CD4-positive, alpha-beta T cell treated with Interleukin-6 for 4 hours (primary cell): ENCODE results near the gene INSL3.
"Not testable (repeated sequence)": the region's sequence is repeated elsewhere in the genome, so short reads cannot be mapped to it uniquely, and the experiment has no call there.

ENCODE experiments used
- DNase-seq: peaks from one replicate; pipeline ENCODE4 v3.0.0-alpha.2; 2020; ENCODE audit warnings: mixed read lengths

Gene INSL3

DNA sequence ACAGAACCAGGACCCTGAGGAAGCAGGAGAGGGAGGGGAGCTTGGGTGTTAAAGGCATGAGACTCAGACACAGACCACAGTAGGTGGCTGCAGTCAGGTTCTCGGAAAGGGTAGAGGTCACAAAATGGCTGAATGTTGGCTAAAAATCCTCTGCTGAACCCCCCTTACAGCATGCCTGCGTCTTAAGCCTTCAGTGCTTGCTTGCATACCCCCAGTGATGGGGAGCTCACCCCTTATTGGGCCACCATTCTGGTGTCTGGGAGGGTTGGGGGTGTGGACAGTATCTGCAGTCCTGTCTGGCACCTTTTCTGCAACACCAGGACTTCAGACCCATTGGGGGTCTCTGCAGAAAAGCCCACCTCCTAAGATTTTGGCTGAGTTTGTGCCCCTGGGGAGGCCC, 40.5 kb downstream of the INSL3 start:
- no peak for DNase-seq

DNA sequence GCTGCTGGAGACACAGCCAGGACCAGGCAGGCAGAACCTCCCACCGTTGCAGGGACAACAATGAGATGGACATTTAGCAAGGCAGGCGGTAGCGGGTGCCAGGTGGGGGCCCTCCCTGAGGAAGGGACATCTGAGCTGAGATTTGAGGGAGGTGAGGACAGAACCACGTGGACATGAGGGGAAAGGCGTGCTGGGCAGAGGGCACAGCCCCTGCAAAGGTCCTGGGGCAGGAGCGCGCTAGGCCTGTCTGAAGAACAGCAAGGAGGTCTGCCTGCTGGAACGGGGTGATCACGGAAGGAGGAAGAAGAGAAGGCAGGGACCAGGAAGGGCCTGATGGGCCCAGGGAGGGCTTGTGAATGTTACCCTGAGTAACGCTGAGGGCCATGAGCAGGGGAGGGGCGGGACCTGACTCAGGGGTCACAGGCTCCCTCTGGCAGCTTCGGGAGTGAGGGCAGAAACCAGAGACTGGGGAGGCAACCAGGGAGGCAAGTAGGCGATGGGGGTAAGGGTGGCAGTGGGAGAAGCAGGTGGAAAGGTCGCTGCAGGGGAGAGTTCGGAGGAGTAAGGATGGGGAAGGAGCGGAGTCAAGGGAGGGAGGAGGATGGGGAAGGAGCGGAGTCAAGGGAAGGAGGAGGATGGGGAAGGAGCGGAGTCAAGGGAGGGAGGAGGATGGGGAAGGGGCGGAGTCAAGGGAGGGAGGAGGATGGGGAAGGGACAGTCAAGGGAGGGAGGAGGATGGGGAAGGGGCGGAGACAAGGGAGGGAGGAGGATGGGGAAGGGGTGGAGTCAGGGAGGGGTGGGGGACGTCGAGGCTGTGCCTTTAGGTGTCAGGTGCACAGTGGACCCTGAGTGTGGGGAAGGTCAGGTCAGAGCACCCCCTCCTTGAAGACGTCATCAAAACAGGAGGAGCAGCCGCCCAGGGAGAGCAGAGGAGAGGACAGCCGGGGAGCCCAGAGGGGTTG, 42.1 kb downstream of the INSL3 start:
- peak; percentile 30 for DNase-seq

GRCh38 chr19:17778251-17778967, 42.9 kb downstream of the INSL3 start:
- peak; percentile 38 for DNase-seq

DNA sequence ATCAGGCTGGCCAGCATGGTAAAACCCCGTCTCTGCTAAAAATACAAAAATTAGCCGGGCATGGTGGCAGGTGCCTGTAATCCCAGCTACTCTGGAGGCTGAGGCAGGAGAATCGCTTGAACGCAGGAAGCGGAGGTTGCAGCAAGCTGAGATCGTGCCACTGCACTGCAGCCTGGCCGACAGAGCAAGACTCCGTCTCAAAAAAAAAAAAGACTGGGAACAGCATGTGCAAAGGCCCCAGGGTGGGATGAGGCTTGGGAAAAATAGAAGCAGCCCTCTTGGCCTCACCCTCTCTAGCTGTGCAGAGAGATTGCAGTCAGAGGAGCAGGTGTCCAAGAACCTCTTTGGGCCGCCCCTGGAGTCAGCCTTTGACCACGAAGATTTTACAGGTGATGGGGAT, 43.5 kb downstream of the INSL3 start:
- not testable (repeated sequence) for DNase-seq

DNA sequence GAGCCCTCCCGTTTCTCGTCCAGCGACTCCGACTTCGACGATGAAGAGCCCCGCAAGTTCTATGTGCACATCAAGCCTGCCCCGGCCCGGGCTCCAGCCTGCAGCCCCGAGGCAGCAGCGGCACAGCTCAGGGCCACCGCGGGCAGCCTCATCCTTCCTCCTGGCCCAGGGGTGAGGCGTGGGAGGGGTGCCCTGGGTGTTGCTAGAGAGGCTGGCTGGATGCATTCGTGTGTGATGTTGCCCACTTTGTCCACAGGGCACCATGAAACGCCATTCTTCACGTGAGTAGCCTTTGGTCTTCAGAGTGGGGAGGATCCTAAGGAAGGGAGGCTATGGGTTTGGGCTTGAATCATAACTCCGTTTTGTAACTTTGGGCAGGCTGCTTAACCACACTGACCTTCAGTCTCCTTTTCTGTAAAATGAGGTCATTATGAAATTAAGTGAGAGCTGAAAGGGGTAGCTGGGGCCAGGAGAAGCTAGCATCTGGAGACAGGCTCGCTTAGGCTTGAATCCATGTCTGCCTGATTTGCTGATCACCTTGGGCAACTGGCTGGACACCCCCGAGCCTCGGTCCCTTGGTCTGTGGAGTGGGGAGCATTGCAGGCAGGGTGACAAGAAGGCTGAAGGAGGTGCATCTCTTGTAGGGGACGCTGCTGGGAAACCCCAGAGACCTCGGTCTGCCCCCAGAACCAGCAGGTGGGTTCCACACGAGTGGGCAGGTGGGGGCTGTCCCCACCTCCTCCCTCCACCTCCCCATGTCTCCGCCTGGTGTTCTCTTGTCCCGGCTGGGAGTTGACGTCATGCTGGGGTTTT, 45.1 kb downstream of the INSL3 start:
- no peak for DNase-seq

DNA sequence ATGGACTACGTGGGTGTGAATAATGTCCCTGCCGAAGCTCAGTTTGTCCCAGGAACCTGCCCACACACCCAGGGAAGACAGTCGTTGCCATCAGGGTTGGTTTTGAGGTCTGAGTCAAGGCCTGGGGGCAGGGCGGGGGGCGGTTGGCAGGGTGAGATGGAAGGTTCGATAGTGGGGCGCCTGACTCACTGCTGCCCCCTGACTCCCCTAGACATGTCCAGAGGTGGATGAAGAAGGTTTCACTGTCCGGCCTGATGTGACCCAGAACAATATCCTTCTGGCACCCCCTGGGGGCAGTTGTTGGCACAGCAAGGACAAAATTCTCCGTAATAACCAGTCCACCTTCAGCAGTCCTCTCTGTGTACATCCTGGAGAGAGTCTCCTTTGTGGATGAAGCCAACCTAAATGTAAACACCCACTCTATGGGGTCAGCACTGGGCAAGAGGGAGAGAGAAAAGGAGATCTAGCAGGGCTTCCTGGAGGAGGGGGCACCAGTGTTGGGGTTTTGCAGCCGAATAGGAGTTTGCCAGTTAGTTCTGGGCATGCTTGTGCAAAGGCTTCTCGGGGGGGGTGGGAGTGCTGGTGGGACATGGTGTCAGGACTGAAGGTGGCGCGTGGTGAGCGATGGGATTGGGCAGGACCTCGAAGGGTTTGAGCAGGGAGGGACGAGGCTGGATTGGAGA, 45.9 kb downstream of the INSL3 start:
- DNase-seq: peak; percentile 56

- DNase-seq: no peak
Measured at GRCh38 chr19:17772172-17772571, 49.1 kb downstream of the INSL3 start.

DNA sequence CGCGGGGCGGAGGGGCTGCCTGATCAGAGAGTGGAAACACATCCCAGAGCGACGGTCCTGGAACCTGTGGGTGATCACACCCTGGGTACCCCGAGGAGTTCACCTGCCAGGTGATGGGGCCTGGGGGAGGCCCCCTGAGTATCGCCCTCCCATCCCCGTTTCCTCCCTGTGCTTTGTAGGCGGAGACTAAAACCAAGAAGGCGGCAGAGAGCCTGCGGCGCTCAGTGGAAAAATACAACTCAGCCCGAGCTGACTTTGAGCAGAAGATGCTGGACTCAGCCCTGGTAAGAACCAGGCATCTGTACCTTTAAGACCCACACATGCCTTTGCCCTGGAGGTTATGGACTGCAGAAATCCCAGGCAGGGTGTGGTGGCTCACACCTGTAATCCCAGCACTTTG, 50.7 kb downstream of the INSL3 start:
- DNase-seq: no peak

GRCh38 chr19:17767559-17767958, 53.8 kb downstream of the INSL3 start:
- DNase-seq: no peak

DNA sequence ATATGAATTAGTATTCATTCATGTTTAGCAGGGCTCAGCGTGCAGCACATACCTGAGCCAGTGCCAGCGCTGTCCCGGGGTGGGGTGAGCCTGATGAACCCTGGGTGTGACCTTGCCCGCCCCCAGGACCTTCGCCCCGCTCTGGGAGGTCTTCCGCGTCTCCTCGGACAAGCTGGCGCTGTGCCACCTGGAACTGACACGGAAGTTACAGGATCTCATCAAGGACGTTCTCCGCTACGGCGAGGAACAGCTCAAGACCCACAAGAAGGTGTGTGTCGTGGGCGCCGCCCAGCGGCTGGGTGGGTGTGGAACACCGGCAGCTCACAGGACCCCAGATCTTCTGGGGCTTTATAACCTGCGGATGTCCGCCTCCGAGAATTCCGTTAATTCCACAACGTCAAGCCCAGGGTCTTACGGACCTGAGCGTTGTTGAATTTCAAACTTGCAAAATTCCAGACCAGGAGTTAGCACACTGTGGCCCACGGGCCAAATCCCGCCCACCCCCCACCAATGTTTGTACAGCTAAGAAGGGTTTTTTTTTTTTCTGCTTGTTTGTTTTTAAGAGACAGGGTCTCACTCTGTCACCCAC, 54.7 kb downstream of the INSL3 start:
- peak; percentile 61 for DNase-seq
